Right hindlimb (tissue), 1 donor: ENCODE measurements around the gene PPP2R2B.
"Not testable (repeated sequence)": the region's sequence is repeated elsewhere in the genome, so short reads cannot be mapped to it uniquely, and the experiment has no call there.

Experiments used
- DNase-seq: peaks from one replicate; pipeline ENCODE4 v3.0.0-alpha.2; 2018

The PPP2R2B gene

DNA sequence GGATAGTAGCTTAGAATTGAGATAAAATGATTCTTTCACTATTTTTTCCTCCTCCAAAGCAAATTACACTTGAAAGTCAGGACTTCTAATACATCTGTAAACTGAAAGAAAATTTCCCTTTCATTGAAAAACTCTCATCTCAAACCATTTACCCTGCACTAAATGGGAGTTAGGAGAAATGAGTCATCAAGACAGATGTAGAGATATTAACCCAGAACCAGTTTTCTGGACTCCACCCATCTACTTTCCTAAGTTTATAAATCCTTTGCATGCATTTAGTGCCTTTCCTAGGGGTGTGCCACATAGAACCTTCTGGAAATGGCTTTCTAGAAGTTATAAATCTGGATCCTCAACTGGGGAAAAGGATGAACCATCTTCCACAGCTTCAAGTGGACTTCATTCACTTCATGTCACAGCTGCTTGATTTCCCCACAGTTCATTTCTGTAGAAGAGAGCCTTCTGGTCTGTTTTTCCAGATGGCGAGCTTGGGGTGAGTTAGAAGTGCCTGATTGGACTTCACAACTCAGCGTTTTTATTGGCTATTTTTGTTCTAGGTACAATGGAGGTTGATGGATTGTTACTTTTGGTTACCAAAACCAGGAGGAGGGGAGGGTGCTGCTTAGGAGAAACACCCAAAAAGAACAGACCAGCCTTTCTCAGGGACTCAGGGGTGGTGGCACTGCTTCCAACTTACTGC, 290.1 kb downstream of the PPP2R2B start:
- no peak for DNase-seq

DNA sequence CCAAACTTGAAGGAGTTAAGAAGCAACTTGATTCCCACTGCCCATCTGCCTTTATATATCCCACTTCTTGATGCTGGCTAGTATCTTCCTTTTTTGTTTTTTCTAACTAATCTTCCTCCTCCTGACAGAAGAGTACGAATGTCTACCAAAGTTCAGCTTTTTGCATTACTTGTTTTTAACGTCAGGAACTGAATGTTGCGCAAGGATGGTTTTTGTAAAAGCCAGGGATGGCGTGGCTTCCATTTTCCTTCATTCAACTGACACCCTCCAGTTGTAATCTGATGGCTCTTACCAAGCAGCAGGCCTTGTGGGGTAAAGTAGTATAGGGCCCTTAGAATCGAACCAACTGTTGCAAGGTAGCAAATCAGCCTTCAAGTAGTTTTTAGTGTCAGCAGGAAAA, 291.8 kb downstream of the PPP2R2B start:
- DNase-seq: no peak

DNA sequence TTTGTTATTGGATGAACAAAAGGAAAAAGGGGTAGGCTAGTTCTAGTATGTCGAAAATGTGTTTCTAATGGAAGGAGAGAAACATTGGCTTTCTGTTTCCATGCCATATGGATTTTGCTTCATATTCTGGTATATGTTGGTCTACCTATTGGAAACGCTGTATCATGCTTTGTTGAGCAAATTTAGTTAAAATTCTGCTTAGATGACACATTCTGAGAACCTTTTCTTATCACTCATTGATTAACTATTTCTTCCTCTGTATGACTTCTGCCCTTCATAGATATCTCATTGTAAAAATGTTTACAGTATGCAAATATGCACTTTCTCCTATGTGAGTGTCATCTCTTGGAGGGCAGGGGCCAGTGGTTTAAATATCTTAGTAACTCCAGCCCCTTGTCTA, 293.8 kb downstream of the PPP2R2B start:
- no peak for DNase-seq

DNA sequence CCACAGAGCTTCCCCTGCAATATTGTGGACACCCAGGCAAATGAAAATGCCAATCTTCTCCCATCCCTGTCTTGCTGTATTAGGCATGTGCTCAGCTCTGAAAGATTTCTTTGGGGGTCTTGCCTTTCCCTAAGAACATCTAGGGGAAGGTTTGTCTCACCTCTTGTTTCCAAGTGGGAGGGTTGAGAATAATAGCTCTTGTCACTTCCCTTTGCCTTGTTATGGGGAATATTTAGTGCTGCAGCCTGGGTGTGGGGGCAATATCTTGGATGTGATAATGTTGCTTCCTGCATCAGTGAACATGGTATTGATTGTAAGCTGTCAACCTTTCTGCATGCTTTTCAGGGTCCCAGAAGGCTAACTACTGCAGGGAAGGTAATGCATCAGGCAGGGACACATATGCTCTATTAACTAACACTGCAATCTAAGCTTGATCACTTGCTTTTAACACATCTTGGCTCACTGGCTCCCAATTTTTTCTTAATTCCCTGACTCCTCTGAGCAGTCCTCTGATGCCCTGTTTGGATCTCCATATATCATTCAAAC, 296.4 kb downstream of the PPP2R2B start:
- no peak for DNase-seq

GRCh38 chr5:146580237-146580636, 298.3 kb downstream of the PPP2R2B start:
- no peak for DNase-seq

DNA sequence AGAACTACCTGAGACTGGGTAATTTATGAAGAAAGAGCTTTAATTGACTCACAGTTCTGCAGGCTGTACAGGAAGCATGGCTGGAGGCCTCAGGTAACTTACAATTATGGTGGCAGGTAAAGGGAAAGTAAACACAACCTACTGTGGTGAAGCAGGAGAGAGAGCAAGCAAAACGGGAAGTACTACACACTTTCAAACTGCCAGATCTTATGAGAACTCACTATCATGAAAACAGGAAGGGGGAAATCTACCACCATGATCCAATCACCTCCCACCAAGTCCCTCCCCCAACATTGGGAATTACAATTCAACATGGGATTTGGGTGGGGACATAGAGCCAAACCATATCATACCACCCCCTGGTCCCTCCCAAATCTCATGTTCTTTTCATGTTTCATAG, 303.8 kb downstream of the PPP2R2B start:
- DNase-seq: no peak

DNA sequence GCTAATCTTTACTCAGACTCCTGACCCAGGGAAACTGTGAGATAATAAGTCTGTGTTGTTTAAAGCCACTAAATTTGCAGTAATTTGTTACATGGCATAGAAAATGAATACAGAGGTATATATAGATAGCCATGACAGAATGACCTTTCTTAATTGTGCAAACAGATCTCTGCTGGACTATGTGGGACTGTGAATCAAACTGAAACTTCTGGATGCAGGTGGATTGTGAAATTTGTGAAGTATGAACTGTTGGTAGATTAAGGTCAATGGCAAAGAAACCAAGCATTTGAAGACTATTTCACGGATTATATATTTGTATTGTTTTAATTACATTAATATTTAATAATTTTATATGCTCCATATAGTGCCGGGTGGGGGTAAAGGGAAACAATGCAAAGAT, 310.4 kb downstream of the PPP2R2B start:
- DNase-seq: no peak

DNA sequence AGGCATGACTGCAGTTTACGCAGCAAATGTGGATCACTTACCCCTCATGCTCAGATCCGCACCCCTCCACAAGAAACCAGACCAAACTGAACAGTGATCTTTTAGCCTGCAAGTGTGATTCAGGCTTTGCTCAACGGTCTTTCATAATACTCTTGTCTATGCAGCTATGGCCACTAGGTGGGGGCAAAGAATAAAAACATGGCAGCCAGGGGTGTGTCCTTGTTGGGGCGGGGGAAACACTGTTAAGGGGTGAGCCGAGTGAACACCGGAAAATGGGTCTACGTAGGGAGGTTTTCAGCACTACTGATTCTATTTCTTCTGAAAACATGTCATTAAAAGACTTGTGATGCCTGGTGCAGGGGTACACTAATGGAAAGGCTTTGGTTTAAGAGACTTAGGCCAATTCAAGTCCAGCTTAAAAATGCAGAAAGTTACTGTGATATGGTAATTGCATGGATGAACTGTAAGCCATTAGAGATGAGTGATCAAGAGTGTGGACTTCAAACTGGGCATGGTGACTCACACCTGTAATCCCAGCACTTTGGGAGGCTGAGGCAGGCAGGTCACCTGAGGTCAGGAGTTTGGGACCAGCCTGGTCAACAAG, 312.7 kb downstream of the PPP2R2B start:
- DNase-seq: peak; percentile 28

DNA sequence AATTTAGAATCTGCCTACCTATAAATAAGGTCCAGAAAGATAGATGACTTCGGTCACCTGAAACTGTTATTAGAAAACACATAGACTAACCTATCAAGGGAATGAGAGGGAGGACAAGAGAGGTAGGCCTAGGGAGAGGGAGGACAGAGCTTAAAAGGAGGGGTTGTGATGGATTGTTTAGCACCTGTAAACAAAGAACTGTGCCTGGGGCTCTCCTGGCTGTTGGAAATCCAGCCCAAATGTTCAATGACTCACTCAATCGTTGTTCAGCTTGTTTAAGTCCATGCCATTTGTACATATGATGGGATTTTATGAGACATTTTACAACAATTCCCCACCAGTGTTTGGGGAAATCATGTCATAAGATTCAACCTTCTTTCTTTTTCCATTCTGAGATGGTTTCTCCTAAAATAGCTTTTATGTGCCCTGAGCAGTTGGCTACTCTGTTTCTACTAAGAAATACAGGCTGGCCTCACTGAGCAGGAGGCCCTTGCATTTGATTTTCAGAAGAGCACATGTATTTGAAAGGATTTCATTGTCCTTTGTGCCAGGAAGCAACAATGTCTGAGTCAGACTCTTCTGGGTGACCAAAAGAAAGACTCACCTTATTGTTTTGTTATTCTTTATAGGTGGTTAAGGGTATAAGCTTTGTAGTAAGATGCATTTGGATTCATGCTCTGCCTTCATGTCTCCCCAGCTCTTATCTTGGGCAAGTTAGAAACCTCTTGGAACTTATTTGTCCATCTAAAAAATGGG, 314.4 kb downstream of the PPP2R2B start:
- no peak for DNase-seq

GRCh38 chr5:146562461-146562860, 316.1 kb downstream of the PPP2R2B start:
- no peak for DNase-seq

DNA sequence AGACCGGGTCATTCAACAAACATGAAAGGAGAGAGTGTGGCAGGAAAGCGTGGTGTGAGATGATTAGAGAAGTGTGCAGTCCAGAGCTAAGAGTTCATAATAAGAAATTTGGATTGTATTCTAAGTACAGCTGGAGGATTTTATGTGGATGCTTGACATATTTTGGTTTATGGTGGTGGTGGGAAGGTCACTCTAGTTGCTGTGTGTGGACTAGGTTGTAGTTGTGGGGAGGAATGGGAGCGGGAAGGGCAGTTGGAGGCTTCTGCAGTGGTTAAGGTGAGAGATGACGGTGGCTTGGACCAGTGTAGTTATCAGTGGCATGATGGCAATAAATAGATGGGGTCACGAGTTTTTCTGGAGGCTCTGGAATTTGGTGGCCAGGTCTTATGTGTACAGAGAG, 316.8 kb downstream of the PPP2R2B start:
- DNase-seq: no peak

DNA sequence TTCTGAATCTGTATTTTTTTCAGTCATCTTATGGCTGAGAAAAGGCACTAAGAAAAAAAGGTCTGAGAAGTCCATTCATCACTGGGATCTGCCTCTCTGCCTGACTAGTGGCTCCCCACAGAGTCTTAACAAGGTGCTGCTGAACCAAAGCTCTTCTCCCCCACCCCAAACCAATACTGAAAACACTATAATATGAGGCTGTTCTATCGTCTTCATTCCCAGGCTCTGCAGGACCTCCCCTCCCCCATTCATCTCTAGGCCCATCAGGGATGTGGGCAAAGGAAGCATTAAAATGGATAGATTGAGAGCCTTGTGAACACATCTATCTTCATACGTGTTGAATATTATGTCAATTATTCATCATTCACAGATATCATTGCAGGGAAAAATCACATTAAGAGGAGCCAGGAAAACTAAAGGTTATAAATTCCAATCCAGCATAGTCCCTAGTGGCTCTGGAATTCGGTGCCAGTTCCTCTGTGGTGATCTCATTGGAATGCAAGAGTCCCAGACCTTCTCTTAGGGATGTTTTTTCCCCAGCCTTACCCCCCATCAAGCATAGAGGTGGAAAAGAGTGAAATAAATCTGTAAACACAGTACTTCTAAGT, 318.2 kb downstream of the PPP2R2B start:
- DNase-seq: no peak

- not testable (repeated sequence) for DNase-seq
These were observed 321.7 kb downstream of the PPP2R2B start for GRCh38 chr5:146556884-146557283.

GRCh38 chr5:146553446-146553845, 325.1 kb downstream of the PPP2R2B start:
- DNase-seq: no peak

DNA sequence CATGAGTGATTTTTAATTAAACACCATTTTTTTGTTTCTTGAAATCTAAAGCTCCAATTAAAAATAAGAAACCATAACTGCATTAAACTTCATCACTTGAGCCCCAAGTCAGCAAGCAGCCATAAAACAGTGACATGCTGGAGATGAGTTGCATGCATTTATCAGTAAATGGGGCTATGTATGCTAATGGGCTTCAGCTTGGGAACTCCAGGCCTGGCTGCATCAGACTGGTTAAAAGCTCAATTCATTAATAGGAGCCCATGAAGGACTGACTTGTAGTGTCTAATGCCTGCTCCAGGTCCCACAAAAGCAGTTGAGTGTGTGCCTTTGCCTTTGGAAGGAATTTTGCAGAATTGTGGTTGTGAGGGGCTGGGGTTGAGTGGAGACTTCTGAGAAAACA, 328.9 kb downstream of the PPP2R2B start:
- DNase-seq: no peak

DNA sequence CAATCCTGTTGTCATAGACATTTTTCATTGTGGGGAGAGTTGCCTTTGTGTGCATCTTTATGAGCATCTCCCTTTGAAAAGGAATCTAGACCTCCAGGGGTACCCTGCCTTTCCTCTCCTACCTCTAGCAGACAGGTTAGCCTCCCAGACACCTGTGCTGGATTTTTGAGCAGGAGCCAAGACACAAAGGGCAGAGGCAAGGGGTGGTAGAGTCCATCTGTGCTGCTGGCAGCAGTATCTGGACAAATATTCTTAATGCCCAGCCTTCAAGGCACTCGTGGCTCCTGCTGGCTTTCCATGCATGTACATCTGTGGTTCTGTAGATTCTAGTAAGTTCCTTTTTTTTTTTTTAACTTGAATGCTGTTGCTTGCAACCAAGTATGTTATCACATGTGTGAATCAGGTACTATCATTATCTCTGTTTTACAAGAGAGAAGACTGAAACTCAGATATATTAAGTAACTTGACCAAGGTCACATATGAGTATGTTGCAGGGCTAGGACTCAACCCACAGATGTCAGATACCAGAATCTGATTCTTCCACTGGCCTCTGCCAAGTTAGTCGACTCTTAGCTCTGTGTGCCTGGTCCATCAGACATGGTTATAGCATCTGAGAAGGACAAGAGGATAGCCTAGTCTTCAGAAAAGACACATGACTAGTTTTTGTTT, 329.6 kb downstream of the PPP2R2B start:
- DNase-seq: no peak

DNA sequence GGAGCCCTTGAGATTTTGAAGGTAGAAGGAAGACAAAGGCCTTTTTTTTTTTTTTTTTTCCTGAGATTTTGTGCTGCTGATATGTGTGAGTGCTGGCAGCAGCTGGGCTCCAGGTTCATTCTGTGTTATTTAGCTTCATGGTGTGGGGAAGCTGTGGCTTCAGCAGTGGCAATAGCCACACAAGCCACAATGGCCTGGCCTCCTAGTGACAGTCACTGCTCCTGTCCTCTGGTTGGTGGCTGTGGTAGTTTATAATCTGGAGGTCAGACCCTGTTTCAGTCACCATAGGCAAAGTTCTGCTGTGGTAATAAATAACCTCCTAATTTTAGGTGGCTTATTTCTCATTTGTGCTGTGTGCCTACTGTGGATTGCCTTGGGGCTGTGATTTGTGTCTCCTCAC, 334.3 kb downstream of the PPP2R2B start:
- no peak for DNase-seq

- peak; percentile 67 for DNase-seq
These were observed 336.4 kb downstream of the PPP2R2B start for GRCh38 chr5:146541958-146542849.

DNA sequence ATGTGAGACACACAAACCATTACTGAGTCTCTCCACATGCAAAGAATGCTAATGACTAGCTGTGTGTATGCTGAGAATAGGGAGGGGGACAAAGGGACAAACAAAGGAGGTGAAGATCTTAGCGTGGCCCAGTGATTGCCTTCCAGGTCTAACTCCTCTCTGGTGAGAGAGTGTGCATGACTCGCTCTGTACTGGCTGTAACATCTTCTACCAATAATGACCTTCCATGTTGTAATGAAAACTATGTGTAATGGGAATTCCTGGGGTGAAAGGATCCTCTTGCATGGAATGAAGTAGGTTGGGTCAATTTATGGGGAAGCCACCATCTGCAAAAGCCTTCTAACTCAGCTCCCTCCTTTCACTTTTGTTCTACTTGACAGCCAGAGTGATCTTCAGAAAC, 338.1 kb downstream of the PPP2R2B start:
- DNase-seq: no peak

- DNase-seq: no peak
These were observed 338.6 kb downstream of the PPP2R2B start for GRCh38 chr5:146539973-146540372.

DNA sequence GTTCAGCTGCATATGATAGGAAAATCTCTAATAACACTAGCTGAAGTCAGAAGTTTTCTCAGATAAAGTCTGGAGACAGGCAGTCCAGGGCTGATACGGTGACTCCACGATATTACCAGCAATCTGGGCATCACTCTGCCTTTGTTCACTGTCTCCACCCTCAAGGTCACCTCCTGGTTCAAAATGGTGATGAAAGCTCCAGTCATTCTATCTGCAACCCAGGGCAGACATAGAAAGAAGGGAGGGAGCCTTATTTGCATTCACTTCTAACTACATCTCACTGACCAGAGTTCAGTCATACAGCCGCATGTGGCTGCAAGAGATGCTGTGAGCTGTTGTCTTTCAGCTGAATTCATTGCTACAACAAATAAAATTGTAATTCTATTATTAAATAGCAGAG, 340.1 kb downstream of the PPP2R2B start:
- DNase-seq: no peak

GRCh38 chr5:146533882-146534281, 344.7 kb downstream of the PPP2R2B start:
- DNase-seq: no peak
